CD4-positive, alpha-beta T cell (primary cell): ENCODE measurements around the gene MED15. TPM values are rescaled to one million over a fixed set of nuclear protein-coding genes. Genes with fewer than 3 reads are reported as not detected.

Experiments
- ATAC-seq: fragments of 200-7000 bp; cut with Tn5 transposase; one replicate; pipeline ENCODE4 v1.10.0; 2022; ENCODE audit warnings: mild to moderate bottlenecking; ENCODE audit not compliant: poor library complexity
- CTCF ChIA-PET: fragments of 350-600 bp; sonication (Branson Sonifier 250); formaldehyde crosslinking; loops from one replicate; lab custom pipeline; 2021; ENCODE audit warnings: antibody characterized with exemption, inconsistent platforms; lab: Charles Lee
- POLR2A ChIA-PET: fragments of 350-600 bp; sonication (Branson Sonifier 250); formaldehyde crosslinking; loops from one replicate; lab custom pipeline; 2021; ENCODE audit warnings: antibody characterized with exemption, inconsistent platforms; lab: Charles Lee
- DNase-seq, 14 experiments: peaks; one replicate each; pipeline ENCODE4 v3.0.0-alpha.2; 2013 to 2020; ENCODE audit warnings: mixed read lengths in 2 of 14
- H3K27ac ChIP-seq, 2 donors: one replicate each; pipeline versions ENCODE4 v1.5.1 to v1.7.0; 2013; ENCODE audit warnings: low read length in 2 of 2, low read depth in 1 of 2, mild to moderate bottlenecking in 1 of 2
- H3K27me3 ChIP-seq, 2 experiments: 1 replicate in 1 of 2; 2 replicates in 1 of 2; pipeline versions ENCODE4 v1.6.1 to v1.7.0; 2013; ENCODE audit warnings: low read length in 2 of 2, control low read depth in 1 of 2, mild to moderate bottlenecking in 1 of 2, moderate library complexity in 1 of 2; ENCODE audit not compliant: insufficient read depth in 2 of 2, control insufficient read depth in 1 of 2
- H3K36me3 ChIP-seq: one replicate; pipeline ENCODE4 v1.6.1; 2013; ENCODE audit warnings: low read length, control low read depth; ENCODE audit not compliant: insufficient read depth
- H3K4me1 ChIP-seq: one replicate; pipeline ENCODE4 v1.6.1; 2013; ENCODE audit warnings: low read length, control low read depth; ENCODE audit not compliant: insufficient read depth
- H3K4me3 ChIP-seq: one replicate; pipeline ENCODE4 v1.5.1; 2013; ENCODE audit warnings: mild to moderate bottlenecking, low read length, moderate library complexity
- H3K9me3 ChIP-seq, 2 experiments: 1 replicate in 1 of 2; 2 replicates in 1 of 2; pipeline versions ENCODE4 v1.6.1 to v1.7.0; 2013; ENCODE audit warnings: low read length in 2 of 2, mild to moderate bottlenecking in 2 of 2, control low read depth in 1 of 2, moderate library complexity in 1 of 2; ENCODE audit not compliant: control insufficient read depth in 1 of 2, insufficient read depth in 1 of 2
- H3K27ac Mint-ChIP-seq: one replicate; pipeline ENCODE4 v1.8.0; 2020; ENCODE audit warnings: mixed read lengths
- H3K27me3 Mint-ChIP-seq: one replicate; pipeline ENCODE4 v1.8.0; 2021; ENCODE audit warnings: mixed read lengths
- H3K36me3 Mint-ChIP-seq: one replicate; pipeline ENCODE4 v1.8.0; 2021; ENCODE audit warnings: low read depth, mixed read lengths
- H3K4me1 Mint-ChIP-seq: one replicate; pipeline ENCODE4 v1.8.0; 2021; ENCODE audit warnings: low read depth, mixed read lengths
- H3K4me3 Mint-ChIP-seq: one replicate; pipeline ENCODE4 v1.8.0; 2020; ENCODE audit warnings: mild to moderate bottlenecking, mixed read lengths
- H3K9me3 Mint-ChIP-seq: one replicate; pipeline ENCODE4 v1.8.0; 2020; ENCODE audit warnings: mixed read lengths
- CTCF ChIP-seq: fragments of 200-600 bp; IDR thresholded peaks from one replicate; pipeline ENCODE4 v1.8.0; 2022; ENCODE audit warnings: antibody characterized with exemption, mild to moderate bottlenecking
- intact Hi-C, 2 experiments: fragments of 100-400 bp; cut with DNase I in 1 of 2; cut with micrococcal nuclease in 1 of 2; formaldehyde crosslinking; loops; one replicate each; pipeline versions ENCODE4 v1.15.1 to v1.9.0; 2023 to 2025; cut with DNase I, micrococcal nuclease
- total RNA-seq, 174 experiments: library from RNA in 2 of 174; stranded (reverse) in 2 of 174; gene quantifications; one replicate each; pipeline ENCODE4 v1.2.3 and lab custom pipeline; 2021 to 2026

Gene MED15
- total RNA-seq, 2 experiments from 2014 or later: 181 to 191 TPM

GRCh38 chr22:20550851-20551744 is 43.7 kb downstream of the MED15 start:
- intact Hi-C loops: loop anchor here (5.0 to 10.0 kb wide), 2 partner anchors 34 to 96 kb away; no protein-coding TSS in a partner anchor
- ATAC-seq: peak; percentile 24

GRCh38 chr22:20551805-20552442 is 44.5 kb downstream of the MED15 start:
- peak; percentile 30 for TF ChIP-seq CTCF
- Histone ChIP-seq H3K36me3 (peaks cover 50% of the 10 kb centered on the region), H3K9me3 (no peaks in the 10 kb centered on the region), H3K27ac (peak overlapping the region; percentile 86 to 89), H3K4me3 (peak overlapping the region; percentile 29), H3K27me3 (no peaks in the 10 kb centered on the region), H3K4me1 (peaks cover 98% of the 10 kb centered on the region)
- H3K36me3 Mint-ChIP-seq: peaks cover 69% of the 10 kb centered on the region
- DNase-seq (peak in 7 of 14 experiments; percentile 25 to 63 (median 48)), ATAC-seq (no peak)
- H3K4me3 Mint-ChIP-seq: peak overlapping the region; percentile 87
- H3K27me3 Mint-ChIP-seq: no peaks in the 10 kb centered on the region
- no peaks in the 10 kb centered on the region for H3K9me3 Mint-ChIP-seq
- peak overlapping the region; percentile 92 for H3K27ac Mint-ChIP-seq
- ChIA-PET POLR2A (interaction anchor here (0.7 to 11.1 kb wide), 6 partner anchors 8 to 151 kb away, joined by 3 to 343 read pairs (median 26); partner anchors contain the start of gene MED15), CTCF (interaction anchor here (1.1 to 8.5 kb wide), 5 partner anchors 14 to 56 kb away, joined by 3 to 107 read pairs (median 4); partner anchors contain the start of gene KLHL22)
- peaks cover 85% of the 10 kb centered on the region for H3K4me1 Mint-ChIP-seq
- intact Hi-C loops: loop anchor here (5.0 to 10.0 kb wide), 2 partner anchors 35 to 97 kb away; no protein-coding TSS in a partner anchor

More at GRCh38 chr22:20550851-20551744, 43.7 kb downstream of the MED15 start:
- Mint-ChIP-seq H3K9me3 (no peaks in the 10 kb centered on the region), H3K4me3 (peak overlapping the region; percentile 87), H3K4me1 (peaks cover 85% of the 10 kb centered on the region), H3K27ac (peak overlapping the region; percentile 92), H3K27me3 (no peaks in the 10 kb centered on the region), H3K36me3 (peaks cover 67% of the 10 kb centered on the region)
- CTCF ChIA-PET: interaction anchor here (1.1 to 8.5 kb wide), 5 partner anchors 15 to 55 kb away, joined by 3 to 107 read pairs (median 4); partner anchors contain the start of gene KLHL22
- peak; percentile 32 to 79 (median 56) for DNase-seq
- Histone ChIP-seq H3K27me3 (no peaks in the 10 kb centered on the region), H3K4me3 (peak overlapping the region; percentile 29), H3K27ac (peak overlapping the region; percentile 86 to 89), H3K36me3 (peaks cover 44% of the 10 kb centered on the region), H3K9me3 (no peaks in the 10 kb centered on the region), H3K4me1 (peaks cover 96% of the 10 kb centered on the region)
- TF ChIP-seq CTCF: no peak
- POLR2A ChIA-PET: interaction anchor here (0.7 to 11.1 kb wide), 6 partner anchors 7 to 152 kb away, joined by 3 to 343 read pairs (median 26); partner anchors contain the start of gene MED15
